Kidney epithelial cell (primary cell): ENCODE measurements around the gene PELO. TPM values are rescaled to one million over a fixed set of nuclear protein-coding genes. Genes with fewer than 3 reads are reported as not detected.

Source experiments
- DNase-seq: peaks from one replicate; pipeline ENCODE4 v3.0.0-alpha.2; 2010; ENCODE audit warnings: low read depth
- H3K27me3 ChIP-seq: 2 replicates; pipeline ENCODE4 v1.6.0; 2011; ENCODE audit warnings: low read length; ENCODE audit not compliant: control insufficient read depth, insufficient read depth
- H3K36me3 ChIP-seq: 2 replicates; pipeline ENCODE4 v1.5.1; 2011; ENCODE audit warnings: low read length; ENCODE audit not compliant: control insufficient read depth, insufficient read depth
- H3K4me3 ChIP-seq: 2 replicates; pipeline ENCODE4 v1.5.1; 2011; ENCODE audit warnings: low read depth, mild to moderate bottlenecking, control low read depth, low read length
- CTCF ChIP-seq: IDR thresholded peaks from 2 replicates; pipeline ENCODE4 v1.5.1; 2011; ENCODE audit warnings: mild to moderate bottlenecking, moderate library complexity, low read length, control low read depth, inconsistent platforms; ENCODE audit not compliant: insufficient read depth, poor library complexity, severe bottlenecking
- total RNA-seq: library from RNA; depleted of rRNA; stranded (reverse); fragments of >200 nt; gene quantifications from 2 replicates; pipeline ENCODE4 v1.2.3, GENCODE V29; 2015

PELO gene
- total RNA-seq, 1 donor from 2014 or later: 19.0 TPM

- Histone ChIP-seq H3K4me3 (no peak overlapping the region), H3K36me3 (no peaks in the 10 kb centered on the region), H3K27me3 (no peaks in the 10 kb centered on the region)
- no peak for DNase-seq
- no peak for TF ChIP-seq CTCF
Observed at GRCh38 chr5:52791366-52791765, 3.6 kb downstream of the PELO start.

- TF ChIP-seq CTCF: no peak
- Histone ChIP-seq H3K4me3 (no peak overlapping the region), H3K36me3 (no peaks in the 10 kb centered on the region), H3K27me3 (no peaks in the 10 kb centered on the region)
- no peak for DNase-seq
Observed at GRCh38 chr5:52794519-52794918, 6.8 kb downstream of the PELO start.

- Histone ChIP-seq H3K36me3 (no peaks in the 10 kb centered on the region), H3K27me3 (no peaks in the 10 kb centered on the region), H3K4me3 (no peak overlapping the region)
- no peak for DNase-seq
- TF ChIP-seq CTCF: no peak
Observed at GRCh38 chr5:52796031-52796430, 8.3 kb downstream of the PELO start.

- no peak for TF ChIP-seq CTCF
- H3K4me3 ChIP-seq: no peak overlapping the region
- no peaks in the 10 kb centered on the region for H3K27me3 ChIP-seq
- H3K36me3 ChIP-seq: no peaks in the 10 kb centered on the region
- DNase-seq: no peak
Observed at GRCh38 chr5:52796516-52797103, 8.9 kb downstream of the PELO start.

- H3K27me3 ChIP-seq: no peaks in the 10 kb centered on the region
- no peak for TF ChIP-seq CTCF
- H3K36me3 ChIP-seq: no peaks in the 10 kb centered on the region
- no peak for DNase-seq
- peak overlapping the region; percentile 58 for H3K4me3 ChIP-seq
Observed at GRCh38 chr5:52798938-52799337, 11.2 kb downstream of the PELO start.

GRCh38 chr5:52799358-52799982 lies 11.8 kb downstream of the PELO start:
- peak; percentile 76 for DNase-seq
- H3K36me3 ChIP-seq: no peaks in the 10 kb centered on the region
- H3K4me3 ChIP-seq: peak overlapping the region; percentile 58
- H3K27me3 ChIP-seq: no peaks in the 10 kb centered on the region
- no peak for TF ChIP-seq CTCF
